ENCODE results near the gene WBP11. TPM values are rescaled to one million over a fixed set of nuclear protein-coding genes. Genes with fewer than 3 reads are reported as not detected.
A peak's percentile ranks its signal among the peaks of the same experiment; 100 is the strongest.

The WBP11 gene
- total RNA-seq, 8 experiments from 2014 or later: 14.5 to 38.5 (median 29.6) TPM

DNA sequence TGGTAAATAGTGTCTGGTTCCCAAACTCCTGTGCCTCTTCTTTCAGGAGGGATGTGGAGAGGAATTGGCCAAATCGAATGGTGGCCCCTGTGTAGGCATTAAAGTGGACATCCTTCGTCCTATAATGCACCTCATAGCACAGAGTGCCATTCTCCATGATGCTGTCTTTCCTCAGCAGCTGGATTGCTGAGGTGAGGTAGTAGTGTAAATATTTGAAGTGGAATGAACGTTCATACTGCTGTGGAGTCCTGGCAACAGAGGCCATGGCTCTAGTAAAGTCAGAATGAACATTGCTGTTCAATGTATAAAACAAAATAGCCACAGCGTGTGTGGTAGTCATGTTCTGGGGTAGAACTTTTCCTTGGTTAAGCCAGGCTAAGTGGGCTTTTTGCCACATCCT, 37.3 kb upstream of the WBP11 start:
- Histone ChIP-seq H3K27ac (no peak overlapping the region), H3K4me3 (no peak overlapping the region), H3K4me1 (replicated peaks in 1 of 2) (no peaks in the 10 kb centered on the region)
- in situ Hi-C loops (cut with MboI; ENCODE audit: low pct_unique_long_range_greater_than_20kb in 2 of 9, low sequenced_read_pairs in 9 of 9, unreplicated experiment in 9 of 9): loop anchor here in 6 of 9 experiments (10.0 to 25.0 kb wide), 5 partner anchors 147 to 697 kb away; partner anchors contain the start of gene RERG (in 4 of the 6)
- peak in 2 of 8 experiments; percentile 18 to 93 for ATAC-seq (replicated peaks in 6 of 8)
- 0 to 100% (median 65%) methylated on average over 1 to 4 of the region's 4 CpGs; no CpG with 5 or more reads in 3 of the 10 experiments for WGBS, 10 experiments

- 83 to 100% (median 100%) methylated on average over 1 of the region's 1 CpG; no CpG with 5 or more reads in 4 of the 10 experiments for WGBS, 10 experiments
- in situ Hi-C loops (cut with MboI; ENCODE audit: low pct_unique_long_range_greater_than_20kb in 2 of 9, low sequenced_read_pairs in 9 of 9, unreplicated experiment in 9 of 9): loop anchor here in 6 of 9 experiments (25.0 kb wide), 4 partner anchors 148 to 698 kb away; partner anchors contain the start of gene RERG (in 4 of the 6)
Observed at GRCh38 chr12:14839262-14839661, 36.0 kb upstream of the WBP11 start.

DNA sequence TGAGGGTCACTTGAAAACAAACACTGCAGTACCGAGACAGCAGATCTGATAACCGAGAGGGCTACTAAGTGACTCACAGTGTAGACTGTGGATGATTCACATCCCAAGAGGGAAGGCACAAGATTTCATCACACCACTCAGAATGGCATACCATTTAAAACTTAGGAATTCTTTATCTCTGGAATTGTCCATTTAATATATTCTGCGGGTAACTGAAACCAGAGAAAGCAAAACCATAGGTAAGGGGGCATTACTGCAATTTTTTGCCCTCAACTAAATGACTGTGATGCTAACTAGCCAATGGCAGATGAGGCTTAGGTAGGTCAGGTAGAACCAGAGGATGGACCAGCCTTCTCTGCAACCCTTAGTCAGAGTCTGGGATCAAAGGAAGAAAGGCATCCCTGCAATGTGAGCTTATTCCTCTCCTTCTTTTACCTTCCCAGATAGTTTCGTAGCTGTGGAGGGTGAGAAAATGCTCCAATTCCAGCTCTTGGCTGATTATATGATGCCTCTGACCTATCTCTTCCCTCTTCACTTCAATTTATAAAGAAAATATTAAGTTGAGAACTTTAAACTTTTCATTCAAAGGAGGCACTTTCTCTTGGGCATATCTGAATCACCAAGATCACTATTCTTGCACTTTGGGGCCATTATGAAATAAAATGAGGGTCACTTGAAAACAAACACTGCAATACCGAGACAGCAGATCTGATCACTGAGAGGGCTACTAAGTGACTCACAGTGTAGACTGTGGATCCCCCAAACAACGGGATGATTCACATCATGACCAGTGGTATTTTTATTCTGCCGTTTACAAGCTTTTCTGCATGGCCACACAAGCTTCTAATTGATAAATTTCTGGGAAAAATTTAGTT, 33.3 kb upstream of the WBP11 start:
- no peak overlapping the region for H3K27ac ChIP-seq
- peaks cover 13 to 15% of the 10 kb centered on the region in 2 donors for H3K4me1 ChIP-seq (replicated peaks in 1 of 2)
- in situ Hi-C loops (cut with MboI; ENCODE audit: low pct_unique_long_range_greater_than_20kb in 2 of 9, low sequenced_read_pairs in 9 of 9, unreplicated experiment in 9 of 9): loop anchor here in 6 of 9 experiments (25.0 kb wide), 4 partner anchors 151 to 701 kb away; partner anchors contain the start of gene RERG (in 4 of the 6)
- no peak overlapping the region for H3K4me3 ChIP-seq
- ATAC-seq (replicated peaks in 6 of 8): peak in 3 of 8 experiments; percentile 41 to 100 (median 98)
- 5 to 90% (median 73%) methylated on average over 2 to 7 of the region's 7 CpGs for WGBS, 10 experiments

More at GRCh38 chr12:14839262-14839661, 36.0 kb upstream of the WBP11 start:
- ATAC-seq (replicated peaks in 6 of 8): no peak
- Histone ChIP-seq H3K4me1 (replicated peaks in 1 of 2) (peaks cover 9 to 10% of the 10 kb centered on the region in 2 donors), H3K27ac (no peak overlapping the region), H3K4me3 (no peak overlapping the region)

DNA sequence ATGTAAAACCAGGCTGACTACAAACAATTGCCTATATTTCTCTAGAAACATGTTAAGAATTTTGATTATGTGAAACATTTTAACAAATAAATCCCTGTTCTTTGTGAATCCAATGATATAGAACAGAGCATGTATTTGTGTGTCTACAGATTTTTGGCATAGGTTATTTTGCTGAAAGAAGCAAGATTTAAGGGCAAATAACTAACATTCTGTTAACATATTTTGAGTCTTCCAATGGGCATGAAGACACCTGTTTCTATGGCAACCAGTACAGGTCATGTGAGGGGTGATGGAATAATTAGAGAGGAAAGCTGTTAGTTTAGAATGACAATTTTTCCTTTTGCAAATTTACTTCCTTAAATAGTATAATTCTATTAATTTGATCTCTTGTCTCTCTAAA, 31.2 kb upstream of the WBP11 start:
- Histone ChIP-seq H3K27ac (no peak overlapping the region), H3K4me1 (replicated peaks in 1 of 2) (peaks cover 13 to 15% of the 10 kb centered on the region in 2 donors), H3K4me3 (no peak overlapping the region)
- in situ Hi-C loops (cut with MboI; ENCODE audit: low pct_unique_long_range_greater_than_20kb in 2 of 9, low sequenced_read_pairs in 9 of 9, unreplicated experiment in 9 of 9): loop anchor here in 6 of 9 experiments (25.0 kb wide), 4 partner anchors 153 to 703 kb away; partner anchors contain the start of gene RERG (in 4 of the 6)
- peak in 2 of 8 experiments; percentile 40 to 49 for ATAC-seq (replicated peaks in 6 of 8)

DNA sequence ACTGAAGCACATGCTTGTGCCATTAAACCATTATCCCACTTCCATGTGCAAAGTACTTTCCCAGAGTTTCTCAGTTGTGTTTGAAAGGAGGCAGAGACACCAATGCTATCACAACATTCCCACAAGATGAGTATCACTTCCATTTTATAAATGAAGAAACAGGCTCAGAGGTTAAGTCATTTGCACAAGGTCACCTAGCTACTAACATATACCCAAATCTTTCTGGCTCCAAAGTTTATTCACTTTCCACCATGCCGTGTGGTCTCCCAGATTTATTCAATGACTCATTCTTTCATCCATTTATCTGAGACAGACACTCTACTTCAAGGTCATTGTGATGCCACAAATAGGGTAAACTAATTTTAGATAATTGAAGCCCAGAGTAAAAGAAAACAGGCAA, 30.7 kb upstream of the WBP11 start:
- peak in 3 of 8 experiments; percentile 19 to 64 (median 27) for ATAC-seq (replicated peaks in 6 of 8)
- Histone ChIP-seq H3K27ac (no peak overlapping the region), H3K4me1 (replicated peaks in 1 of 2) (peaks cover 13 to 15% of the 10 kb centered on the region in 2 donors), H3K4me3 (no peak overlapping the region)
- in situ Hi-C loops (cut with MboI; ENCODE audit: low pct_unique_long_range_greater_than_20kb in 2 of 9, low sequenced_read_pairs in 9 of 9, unreplicated experiment in 9 of 9): loop anchor here in 6 of 9 experiments (25.0 kb wide), 4 partner anchors 153 to 703 kb away; partner anchors contain the start of gene RERG (in 4 of the 6)
- WGBS, 10 experiments: 0 to 71% (median 40%) methylated on average over 1 of the region's 1 CpG; no CpG with 5 or more reads in 3 of the 10 experiments

DNA sequence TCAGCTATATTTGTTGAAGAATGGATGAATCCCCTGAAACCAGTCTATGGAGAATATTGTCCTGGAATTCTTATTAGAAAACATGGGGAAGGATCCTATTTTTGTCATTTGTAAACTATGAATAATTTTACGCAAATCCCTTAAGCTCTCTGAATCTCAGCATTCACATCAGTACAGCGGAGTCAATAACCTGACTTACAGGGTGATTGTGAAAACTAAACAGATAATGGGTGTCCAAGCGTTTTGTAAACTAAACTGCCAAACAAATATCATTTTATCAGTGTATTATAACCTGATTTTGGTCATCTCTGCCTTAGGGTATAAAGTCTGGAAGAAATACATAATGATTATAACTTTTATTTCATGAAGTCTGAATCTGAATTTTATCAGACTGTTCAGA, 30.1 kb upstream of the WBP11 start:
- 58 to 100% (median 84%) methylated on average over 1 to 3 of the region's 3 CpGs for whole genome bisulfite sequencing, 10 experiments
- Histone ChIP-seq H3K27ac (no peak overlapping the region), H3K4me1 (replicated peaks in 1 of 2) (peaks cover 13 to 15% of the 10 kb centered on the region in 2 donors), H3K4me3 (no peak overlapping the region)
- no peak for ATAC-seq (replicated peaks in 6 of 8)
- in situ Hi-C loops (cut with MboI; ENCODE audit: low pct_unique_long_range_greater_than_20kb in 2 of 9, low sequenced_read_pairs in 9 of 9, unreplicated experiment in 9 of 9): loop anchor here in 6 of 9 experiments (25.0 kb wide), 4 partner anchors 154 to 704 kb away; partner anchors contain the start of gene RERG (in 4 of the 6)

DNA sequence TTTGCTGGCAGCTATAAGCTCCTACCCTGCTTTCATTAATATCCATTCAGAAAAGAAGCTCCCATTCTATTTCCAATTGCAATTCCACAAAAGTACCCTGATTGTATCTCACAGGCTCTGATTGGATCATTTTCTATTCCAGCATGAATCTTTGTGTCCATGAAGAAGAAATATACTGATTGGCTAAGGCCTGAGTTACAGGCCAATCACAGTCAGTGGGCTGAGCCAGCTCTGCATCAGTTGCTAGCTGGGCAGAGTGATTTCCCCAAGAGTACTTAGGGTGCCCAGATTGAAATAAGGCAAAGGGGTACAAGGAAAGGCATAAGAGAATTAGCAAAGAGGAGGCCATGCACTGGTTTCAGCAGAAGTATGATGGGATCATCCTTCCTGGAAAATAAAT, 25.6 kb upstream of the WBP11 start:
- peaks cover 1 to 3% of the 10 kb centered on the region in 2 donors for H3K4me1 ChIP-seq (replicated peaks in 1 of 2)
- H3K4me3 ChIP-seq: no peak overlapping the region
- ATAC-seq (replicated peaks in 6 of 8): peak in 5 of 8 experiments; percentile 37 to 87 (median 78)
- in situ Hi-C loops (cut with MboI; ENCODE audit: low pct_unique_long_range_greater_than_20kb in 2 of 9, low sequenced_read_pairs in 9 of 9, unreplicated experiment in 9 of 9): loop anchor here in 6 of 9 experiments (25.0 kb wide), 4 partner anchors 158 to 708 kb away; partner anchors contain the start of gene RERG (in 4 of the 6)
- no peak overlapping the region for H3K27ac ChIP-seq

DNA sequence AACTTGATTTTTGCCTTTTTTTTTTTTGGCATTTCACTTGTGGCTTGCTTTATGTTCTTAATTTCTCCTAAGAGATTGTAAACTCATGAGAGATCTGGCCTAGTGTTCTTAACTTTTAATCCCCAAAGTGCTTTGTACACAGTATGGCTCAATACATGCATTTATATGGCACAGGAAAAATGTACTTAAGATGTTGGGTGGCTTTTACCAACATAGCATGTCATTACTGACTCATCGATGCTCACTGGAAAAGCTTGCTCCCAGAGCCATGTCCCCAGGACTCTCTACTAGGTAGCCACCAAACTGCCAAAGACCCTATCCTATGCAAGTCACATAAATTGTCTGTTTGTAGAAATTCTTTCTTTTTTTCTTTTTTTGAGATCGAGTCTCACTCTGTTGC, 23.8 kb upstream of the WBP11 start:
- in situ Hi-C loops (cut with MboI; ENCODE audit: low pct_unique_long_range_greater_than_20kb in 2 of 9, low sequenced_read_pairs in 9 of 9, unreplicated experiment in 9 of 9): loop anchor here in 6 of 9 experiments (25.0 kb wide), 4 partner anchors 160 to 710 kb away; partner anchors contain the start of gene RERG (in 4 of the 6)
- no peak overlapping the region for H3K27ac ChIP-seq
- 83 to 100% (median 100%) methylated on average over 1 to 2 of the region's 2 CpGs; no CpG with 5 or more reads in 4 of the 10 experiments for WGBS, 10 experiments
- no peak for ATAC-seq (replicated peaks in 6 of 8)
- H3K4me3 ChIP-seq: no peak overlapping the region
- no peaks in the 10 kb centered on the region for H3K4me1 ChIP-seq (replicated peaks in 1 of 2)

DNA sequence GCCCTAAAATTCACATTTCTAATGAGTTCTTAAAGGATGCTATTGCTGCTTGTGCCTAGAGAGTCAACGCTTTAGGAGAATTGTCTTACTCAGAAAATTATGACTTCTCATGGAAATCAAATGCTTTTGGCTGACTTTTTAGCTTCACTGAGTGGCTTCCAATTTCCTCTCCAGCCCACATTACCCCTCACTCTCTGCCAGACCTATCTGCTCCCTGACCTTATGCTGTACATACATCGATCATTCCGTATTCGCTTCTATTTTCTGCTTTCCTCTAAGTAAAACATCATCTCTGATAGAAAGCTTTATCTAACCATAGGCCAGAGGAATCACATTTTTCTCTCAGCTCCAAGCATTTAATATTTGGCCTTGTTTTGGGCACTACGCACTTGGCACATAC, 23.2 kb upstream of the WBP11 start:
- in situ Hi-C loops (cut with MboI; ENCODE audit: low pct_unique_long_range_greater_than_20kb in 2 of 9, low sequenced_read_pairs in 9 of 9, unreplicated experiment in 9 of 9): loop anchor here in 6 of 9 experiments (25.0 kb wide), 4 partner anchors 161 to 711 kb away; partner anchors contain the start of gene RERG (in 4 of the 6)
- no peaks in the 10 kb centered on the region for H3K4me1 ChIP-seq (replicated peaks in 1 of 2)
- ATAC-seq (replicated peaks in 6 of 8): no peak
- 60 to 100% (median 95%) methylated on average over 1 to 5 of the region's 5 CpGs for WGBS, 10 experiments
- no peak overlapping the region for H3K27ac ChIP-seq
- H3K4me3 ChIP-seq: no peak overlapping the region

GRCh38 chr12:14825256-14825655, 22.0 kb upstream of the WBP11 start:
- no peaks in the 10 kb centered on the region for H3K4me1 ChIP-seq (replicated peaks in 1 of 2)
- no peak overlapping the region for H3K27ac ChIP-seq
- peak in 2 of 8 experiments; percentile 67 to 78 for ATAC-seq (replicated peaks in 6 of 8)
- in situ Hi-C loops (cut with MboI; ENCODE audit: low pct_unique_long_range_greater_than_20kb in 2 of 9, low sequenced_read_pairs in 9 of 9, unreplicated experiment in 9 of 9): loop anchor here in 6 of 9 experiments (25.0 kb wide), 4 partner anchors 162 to 712 kb away; partner anchors contain the start of gene RERG (in 4 of the 6)
- no peak overlapping the region for H3K4me3 ChIP-seq

- Histone ChIP-seq H3K4me1 (replicated peaks in 1 of 2) (no peaks in the 10 kb centered on the region), H3K27ac (no peak overlapping the region), H3K4me3 (no peak overlapping the region)
- ATAC-seq (replicated peaks in 6 of 8): no peak
- in situ Hi-C loops (cut with MboI; ENCODE audit: low pct_unique_long_range_greater_than_20kb in 2 of 9, low sequenced_read_pairs in 9 of 9, unreplicated experiment in 9 of 9): no loop called here
- 13 to 100% (median 67%) methylated on average over 1 of the region's 1 CpG; no CpG with 5 or more reads in 3 of the 10 experiments for WGBS, 10 experiments
Observed at GRCh38 chr12:14824012-14824634, 20.8 kb upstream of the WBP11 start.

DNA sequence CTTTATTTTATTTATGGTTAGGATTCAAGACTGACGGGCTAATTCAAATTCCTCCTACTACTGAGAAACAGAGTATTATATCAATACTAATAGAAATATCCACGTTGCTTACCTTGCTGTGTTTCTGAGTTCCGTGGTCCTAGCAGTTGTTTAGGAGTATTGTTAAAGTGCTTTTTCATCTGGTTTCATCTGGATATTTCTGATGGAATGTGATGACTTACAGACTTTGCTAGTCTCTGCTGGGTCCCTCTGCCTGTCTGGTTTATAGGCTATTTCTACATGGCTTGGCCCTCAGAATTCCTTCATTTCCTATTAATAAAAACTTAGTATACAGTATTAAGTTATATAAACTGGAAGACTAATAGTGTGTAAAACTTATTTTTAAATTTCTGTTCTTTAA, 10.7 kb upstream of the WBP11 start, which contains the start of gene SMCO3:
TSS of gene SMCO3 (minus strand) at position 169 of the 400 bp plus-strand sequence. CDS start 7,502 bp downstream, outside the sequence.
- H3K4me1 ChIP-seq (replicated peaks in 1 of 2): no peaks in the 10 kb centered on the region
- ATAC-seq (replicated peaks in 6 of 8): peak in 1 of 8 experiments; percentile 51
- peak within 1 kb of the TSS in 1 of 5 donors; percentile 20 for H3K4me3 ChIP-seq
- WGBS, 10 experiments: 21 to 100% (median 72%) methylated on average over 1 to 3 of the region's 3 CpGs
- in situ Hi-C loops (cut with MboI; ENCODE audit: low pct_unique_long_range_greater_than_20kb in 2 of 9, low sequenced_read_pairs in 9 of 9, unreplicated experiment in 9 of 9): no loop called here
- no peak within 1 kb of the TSS for H3K27ac ChIP-seq
